SK-N-SH (cell line): ENCODE data around the gene C3orf20.

Experiments used
- CTCF ChIP-seq: fragments of 200-600 bp; sonication (generic); IDR thresholded peaks from 2 replicates; pipeline ENCODE4 v1.6.1; 2017; ENCODE audit warnings: antibody characterized with exemption, mild to moderate bottlenecking, moderate library complexity
- EP300 ChIP-seq, 2 experiments: IDR thresholded peaks; 2 replicates each; pipeline versions ENCODE4 v1.4.0 to v1.6.1; 2012; ENCODE audit warnings: borderline replicate concordance in 1 of 2, low read depth in 1 of 2, low read length in 1 of 2
- MXI1 ChIP-seq: IDR thresholded peaks from 2 replicates; pipeline ENCODE4 v1.6.1; 2012; ENCODE audit warnings: mild to moderate bottlenecking, low read depth, low read length, improper control_type of control experiment
- REST ChIP-seq: IDR thresholded peaks from 2 replicates; pipeline ENCODE4 v1.6.1; 2012; ENCODE audit warnings: mild to moderate bottlenecking, low read depth, low read length, moderate library complexity
- TAF1 ChIP-seq: IDR thresholded peaks from 2 replicates; pipeline ENCODE4 v1.6.1; 2012; ENCODE audit warnings: low read depth, mild to moderate bottlenecking, low read length, moderate library complexity, borderline replicate concordance
- USF2 ChIP-seq: fragments of 150-350 bp; IDR thresholded peaks from 2 replicates; pipeline ENCODE4 v1.6.1; 2017; ENCODE audit warnings: antibody characterized with exemption, low read length, low read depth, borderline replicate concordance

GRCh38 chr3:14632442-14632930, 42.5 kb upstream of the C3orf20 start:
- TF ChIP-seq CTCF (no peak), EP300 (IDR thresholded peaks at IDR 0.05; ENCODE audit: borderline replicate concordance in 1 of 2, low read depth in 1 of 2, low read length in 1 of 2) (no peak), REST (no peak), MXI1 (no peak), TAF1 (no peak), USF2 (no peak)
